GM18909 (cell line): ENCODE results near the gene BCL6B.
"Not testable (repeated sequence)": the region's sequence is repeated elsewhere in the genome, so short reads cannot be mapped to it uniquely, and the experiment has no call there.

Source experiments
- ATAC-seq: cut with Tn5 transposase; IDR thresholded peaks from one replicate; pipeline ENCODE4 v1.9.1; 2021; ENCODE audit warnings: mild to moderate bottlenecking; ENCODE audit not compliant: unreplicated experiment, poor library complexity

Gene BCL6B

DNA sequence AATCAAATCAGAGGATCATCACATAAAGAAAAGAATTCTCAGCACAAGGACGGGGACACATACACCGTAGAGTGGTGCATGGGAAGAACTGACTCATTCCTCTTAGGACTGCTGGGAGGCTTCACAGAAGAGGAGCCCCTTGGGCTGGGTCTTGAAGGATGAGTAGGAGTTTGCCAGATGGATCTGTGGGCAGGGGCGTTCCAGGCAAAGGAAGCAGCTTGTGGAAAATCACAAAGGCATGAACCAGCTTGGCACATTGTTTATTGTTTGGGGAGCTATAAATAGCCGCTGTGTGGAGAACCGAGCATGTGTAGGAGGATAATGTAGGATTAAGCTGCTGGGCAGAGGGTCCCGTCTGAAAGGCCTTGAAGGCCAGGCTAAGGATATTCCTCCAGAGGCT is 26.1 kb downstream of the BCL6B start:
- ATAC-seq, result no peak

DNA sequence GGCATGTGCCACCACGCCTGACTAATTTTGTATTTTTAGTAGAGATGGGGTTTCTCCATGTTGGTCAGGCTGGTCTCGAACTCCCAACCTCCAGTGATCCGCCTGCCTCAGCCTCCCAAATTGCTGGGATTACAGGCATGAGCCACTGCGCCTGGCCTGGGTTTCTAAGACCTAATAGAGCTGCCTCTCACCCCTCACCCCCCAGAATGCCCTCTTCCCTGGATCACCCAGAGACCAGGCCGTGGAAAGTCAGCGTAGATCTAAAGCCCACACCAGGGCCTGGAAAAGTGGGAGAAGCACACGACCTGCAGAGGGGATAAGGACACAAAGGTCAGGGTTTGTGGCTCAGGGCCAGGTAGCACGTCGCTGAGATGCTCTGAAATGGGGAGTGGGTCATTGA is 27.7 kb downstream of the BCL6B start:
- ATAC-seq, result not testable (repeated sequence)

DNA sequence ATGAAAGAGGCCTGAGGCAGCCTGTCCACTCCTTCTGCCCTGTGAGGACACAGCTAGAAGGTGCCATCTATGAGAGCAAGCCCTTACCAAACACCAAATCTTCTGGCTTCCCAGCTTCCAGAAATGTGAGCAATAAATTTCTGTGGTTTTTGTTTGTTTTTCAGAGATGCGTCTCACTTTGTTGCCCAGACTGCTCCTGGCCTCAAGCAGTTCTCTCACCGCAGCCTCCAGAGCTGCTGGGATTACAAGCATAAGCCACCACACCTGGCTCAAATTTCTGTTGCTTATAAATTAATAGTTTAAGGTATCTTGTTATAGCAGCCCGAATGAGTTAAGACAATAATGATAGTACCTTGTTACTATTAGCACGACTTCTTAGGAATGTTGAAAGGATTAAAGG is 33.5 kb downstream of the BCL6B start:
- ATAC-seq, result no peak

DNA sequence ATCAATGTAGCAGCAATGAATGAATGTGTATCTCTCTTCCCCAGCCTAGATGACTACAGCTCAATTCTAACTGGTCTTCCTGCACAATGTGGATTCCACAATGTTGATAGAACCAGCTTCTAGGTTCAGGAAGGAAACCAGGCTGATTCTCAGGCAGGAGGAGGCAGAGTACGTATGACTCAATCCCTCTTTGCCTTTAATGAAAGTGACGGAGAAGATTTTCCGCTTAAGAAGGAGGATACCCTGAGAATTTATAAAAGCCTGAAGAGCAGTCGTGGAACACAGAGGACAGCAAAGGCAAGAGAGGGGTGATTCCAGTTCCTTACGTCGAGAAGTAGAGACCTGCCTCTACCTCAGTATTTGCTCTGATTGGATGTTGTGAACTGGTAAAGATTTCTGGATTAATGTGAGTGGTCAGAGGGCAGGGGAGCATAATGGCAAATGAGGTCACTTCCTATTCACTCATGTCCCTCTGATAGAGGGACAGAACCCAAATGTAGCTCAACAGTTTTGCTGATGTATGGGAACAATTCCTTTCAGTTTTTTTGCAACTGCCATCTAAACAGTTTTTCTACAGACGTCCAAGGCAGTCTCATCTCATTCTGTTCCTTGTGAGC is 36.1 kb downstream of the BCL6B start:
- no peak for ATAC-seq

DNA sequence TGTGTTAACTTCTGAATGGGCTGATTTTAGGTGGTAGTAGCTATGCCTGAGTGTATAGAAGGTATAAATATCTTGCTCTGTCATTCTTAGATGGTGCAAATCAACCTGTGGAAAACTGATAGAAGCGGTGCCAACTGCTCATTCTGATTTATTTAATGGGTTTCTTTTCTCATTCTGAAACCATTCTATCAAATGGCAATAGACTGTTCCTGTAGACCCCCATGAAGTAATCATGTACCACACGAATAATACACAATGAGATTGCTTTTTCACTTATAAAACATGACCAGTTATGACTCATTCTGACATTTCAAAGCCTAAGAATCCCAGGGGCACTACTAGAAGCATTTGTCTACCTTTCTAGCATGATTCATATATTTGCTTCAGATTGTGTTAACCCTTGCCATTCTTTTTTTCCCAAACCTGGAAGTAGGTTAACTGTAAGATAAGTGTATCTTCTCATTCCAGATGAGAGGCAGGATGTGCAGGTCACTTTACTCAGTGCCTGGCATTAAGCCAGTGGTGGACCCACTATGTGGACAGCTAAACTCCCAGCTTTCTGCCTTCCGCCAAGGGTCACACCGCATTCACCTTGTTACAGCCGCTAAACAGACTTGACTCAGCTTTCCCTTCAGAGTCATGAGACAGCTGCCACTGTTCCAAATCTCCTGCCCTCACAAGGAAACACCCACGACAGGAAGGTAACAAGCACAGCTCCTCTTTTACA is 37.5 kb downstream of the BCL6B start:
- no peak for ATAC-seq

DNA sequence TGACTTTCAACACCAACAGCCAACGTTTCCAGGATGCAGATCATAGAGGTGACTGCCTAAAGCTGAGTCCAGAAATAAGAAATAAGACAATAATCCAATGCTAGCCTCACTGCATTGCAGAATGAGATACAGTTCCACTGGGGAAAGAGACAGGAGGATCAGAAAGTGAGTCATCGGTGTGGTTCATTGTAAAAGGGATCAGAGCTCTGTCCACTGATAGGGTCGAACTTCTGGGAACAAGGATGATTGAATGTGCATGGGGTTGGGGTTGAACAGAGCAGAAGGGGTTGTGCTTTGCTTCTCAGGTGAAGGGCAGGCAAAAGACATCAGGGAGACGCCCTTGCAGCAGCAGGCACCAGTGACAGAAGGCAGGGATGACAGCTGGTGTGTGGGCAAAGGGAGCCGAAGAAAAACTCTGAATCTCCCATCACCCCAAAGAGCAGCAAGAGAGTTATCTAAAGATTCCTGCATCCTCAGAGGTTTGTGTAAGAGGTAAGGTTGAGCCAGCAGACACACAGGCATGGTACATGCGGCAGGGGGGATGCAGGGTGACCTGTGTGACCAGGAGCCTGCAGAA is 40.8 kb downstream of the BCL6B start:
- no peak for ATAC-seq

DNA sequence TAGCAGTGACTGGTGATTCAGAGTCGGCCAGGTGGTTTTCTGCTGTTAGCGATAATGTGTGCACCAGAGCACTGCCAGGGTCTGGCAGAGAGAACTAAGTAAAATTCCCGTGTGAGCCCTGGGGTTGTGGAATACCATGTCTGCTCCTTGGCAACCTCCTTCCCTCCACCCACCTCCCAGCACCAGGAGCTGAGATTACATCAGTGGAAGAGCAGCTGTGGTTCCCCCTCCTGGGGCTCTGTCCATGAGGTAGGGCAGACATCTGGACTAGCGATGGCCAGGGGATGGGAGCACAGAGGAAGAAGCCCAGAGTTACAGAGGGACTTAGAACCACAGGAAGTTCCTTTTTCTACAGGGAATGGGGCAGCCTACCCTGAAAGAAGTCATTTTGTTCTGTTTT is 41.4 kb downstream of the BCL6B start:
- ATAC-seq, result no peak

DNA sequence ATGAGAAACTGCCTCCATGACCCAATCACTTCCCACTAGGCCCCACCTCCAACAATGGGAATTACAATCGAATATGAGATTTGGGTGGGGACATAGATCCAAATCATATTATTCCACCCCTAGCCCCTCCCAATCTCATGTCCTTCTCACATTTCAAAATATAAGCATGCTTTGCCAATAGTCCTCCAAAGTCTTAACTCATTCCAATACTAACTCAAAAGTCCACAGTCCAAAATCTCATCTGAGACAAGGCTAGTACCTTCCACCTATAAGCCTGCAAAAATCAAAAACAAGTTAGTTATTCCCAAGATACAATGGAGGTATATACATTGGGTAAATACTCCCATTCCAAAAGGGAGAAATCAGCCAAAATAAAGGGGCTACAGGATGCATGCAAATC is 44.3 kb downstream of the BCL6B start:
- ATAC-seq, result no peak

DNA sequence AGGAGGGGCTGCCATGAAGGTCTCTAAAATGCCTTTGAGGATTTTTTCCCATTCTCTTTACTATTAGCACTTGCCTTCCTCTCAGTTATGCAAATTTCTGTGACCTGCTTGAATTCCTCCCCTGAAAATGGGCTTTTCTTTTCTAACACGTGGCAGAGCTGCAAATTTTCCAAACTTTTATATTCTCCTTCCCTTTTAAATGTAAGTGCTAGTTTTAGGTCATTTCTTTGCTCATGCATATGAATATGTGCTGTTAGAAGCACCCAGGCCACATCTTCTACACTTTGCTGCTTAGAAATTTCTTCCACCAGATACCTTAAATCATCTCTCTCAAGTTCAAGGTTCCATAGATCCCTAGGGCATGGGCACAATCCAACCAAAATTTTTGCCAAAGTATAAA is 45.4 kb downstream of the BCL6B start:
- no peak for ATAC-seq

DNA sequence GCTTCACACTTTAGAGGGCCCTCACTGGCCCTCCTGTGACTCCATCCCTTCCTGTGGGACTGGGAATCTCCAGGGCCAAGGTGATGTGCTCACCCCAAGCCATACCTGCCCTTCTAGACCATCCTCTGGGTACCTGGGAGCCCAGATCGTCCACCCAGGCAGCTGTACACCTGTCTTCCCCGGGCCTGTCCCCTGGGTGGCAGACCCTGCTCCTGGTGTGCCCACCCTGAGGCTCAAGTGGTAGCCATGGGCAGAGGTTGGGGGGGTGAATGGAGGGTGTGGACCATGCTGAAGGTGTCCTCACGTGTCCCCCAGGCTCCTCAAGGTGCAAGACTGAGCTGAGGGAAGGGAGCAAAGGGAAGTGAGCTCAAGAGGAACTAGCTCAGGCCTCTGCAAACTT is 47.9 kb downstream of the BCL6B start:
- no peak for ATAC-seq

DNA sequence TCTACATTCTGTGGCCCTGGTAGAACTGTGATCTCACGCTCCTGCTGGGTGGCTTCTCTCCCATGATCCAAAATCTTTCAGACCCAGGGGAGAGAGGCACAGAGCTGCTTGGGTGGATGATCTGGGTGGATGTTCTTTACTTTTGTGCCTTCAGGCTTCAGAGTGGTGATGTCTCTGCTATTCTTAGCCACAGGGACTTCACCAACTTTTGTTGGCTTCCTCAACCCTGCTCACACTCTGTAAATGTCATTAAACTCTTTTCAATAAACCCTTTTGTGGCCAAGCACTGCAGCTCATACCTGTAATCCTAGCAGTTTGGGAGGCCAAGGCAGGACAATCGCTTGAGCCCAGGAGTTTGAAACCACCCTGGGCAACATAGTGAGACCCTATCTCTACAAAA is 49.6 kb downstream of the BCL6B start:
- ATAC-seq, result no peak

DNA sequence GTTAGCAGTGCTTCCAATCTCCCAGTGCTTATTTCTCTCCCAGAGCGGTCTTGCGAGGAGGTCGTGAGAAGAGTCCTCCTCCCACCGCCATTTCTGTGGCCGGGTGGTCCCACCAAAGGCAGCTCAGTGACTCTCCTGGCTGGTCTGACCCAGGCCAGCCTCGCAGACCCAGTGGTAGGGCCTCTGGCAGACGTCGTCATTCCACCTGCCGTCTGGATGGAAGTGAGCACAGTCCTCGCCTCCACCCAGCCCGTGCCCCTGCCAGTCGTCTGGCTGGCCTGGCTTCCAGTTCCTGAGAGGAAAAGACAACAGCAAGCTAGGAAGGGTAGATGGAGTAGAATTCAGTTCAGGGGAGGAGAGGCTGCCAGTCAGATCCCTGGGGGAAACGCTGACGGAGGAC is 52.1 kb downstream of the BCL6B start:
- no peak for ATAC-seq

DNA sequence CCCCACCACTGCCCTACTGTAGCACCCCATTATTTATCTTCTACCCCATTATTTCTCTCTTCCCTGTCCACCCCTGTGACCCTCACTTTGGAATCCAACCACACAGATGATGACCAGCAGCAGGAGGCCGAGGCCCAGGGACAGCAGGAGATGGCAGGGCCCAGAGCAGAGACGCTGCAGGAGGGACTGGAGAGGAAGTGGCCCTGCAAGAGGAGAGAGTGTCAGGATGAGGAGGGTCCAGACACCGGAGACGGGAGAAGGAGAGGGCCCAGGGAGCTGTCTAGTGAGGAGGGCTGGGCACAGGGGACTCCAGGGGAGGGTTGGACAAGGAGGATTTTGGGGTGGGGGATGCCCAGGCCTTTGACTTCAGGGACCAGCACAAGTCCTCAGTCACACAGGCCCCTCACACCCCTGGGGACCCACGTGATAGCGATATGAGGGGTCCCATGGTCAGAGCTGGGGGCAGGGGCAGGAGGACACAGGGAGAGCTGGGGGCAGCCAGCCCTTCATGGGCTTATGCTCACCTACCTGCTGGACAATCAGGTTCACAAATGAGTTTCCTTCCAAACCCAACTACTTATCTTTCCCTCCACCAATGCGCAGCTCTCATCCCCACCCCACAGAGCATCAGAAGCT is 55.2 kb downstream of the BCL6B start:
- no peak for ATAC-seq

DNA sequence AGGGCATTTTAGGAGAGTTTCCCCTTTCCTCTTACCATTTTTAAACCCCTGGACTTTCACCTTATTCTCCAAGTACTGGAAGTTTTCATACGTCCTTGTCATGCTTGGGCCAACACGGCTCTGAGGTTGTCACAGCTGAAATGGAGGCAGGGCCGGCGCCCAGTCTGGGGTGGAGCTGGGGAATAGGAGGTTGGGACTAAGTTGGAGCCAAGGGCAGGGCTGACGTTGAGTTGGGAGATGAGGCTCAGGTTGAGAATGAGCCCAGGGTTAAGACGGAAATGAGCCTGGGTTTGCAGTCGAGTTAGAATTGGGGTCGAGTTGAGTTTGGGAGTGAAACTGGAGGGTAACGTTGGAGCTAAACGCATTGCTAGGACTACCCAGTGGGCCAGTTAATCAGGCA is 55.9 kb downstream of the BCL6B start:
- ATAC-seq, result no peak
